IPS-20b (cell line): ENCODE measurements around the gene DTX2.
"Not testable (repeated sequence)": the region's sequence is repeated elsewhere in the genome, so short reads cannot be mapped to it uniquely, and the experiment has no call there.

Experiments used
- H3K27ac ChIP-seq: one replicate; pipeline ENCODE4 v1.5.1; 2013; ENCODE audit warnings: low read length
- H3K27me3 ChIP-seq: 2 replicates; pipeline ENCODE4 v1.6.1; 2013; ENCODE audit warnings: mild to moderate bottlenecking, low read length, inconsistent platforms; ENCODE audit not compliant: insufficient read depth
- H3K36me3 ChIP-seq: 2 replicates; pipeline ENCODE4 v1.6.1; 2013; ENCODE audit warnings: low read depth, mild to moderate bottlenecking, inconsistent platforms, low read length, moderate library complexity; ENCODE audit not compliant: insufficient read depth
- H3K4me1 ChIP-seq: 2 replicates; pipeline ENCODE4 v1.6.1; 2013; ENCODE audit warnings: mild to moderate bottlenecking, control low read depth, inconsistent platforms, low read length, moderate library complexity; ENCODE audit not compliant: insufficient read depth
- H3K4me3 ChIP-seq: 2 replicates; pipeline ENCODE4 v1.5.1; 2013; ENCODE audit warnings: mild to moderate bottlenecking, low read length, inconsistent platforms
- H3K9ac ChIP-seq: 2 replicates; pipeline ENCODE4 v1.6.1; 2013; ENCODE audit warnings: low read depth, mild to moderate bottlenecking, inconsistent platforms, low read length, moderate library complexity
- H3K9me3 ChIP-seq: 2 replicates; pipeline ENCODE4 v1.6.1; 2013; ENCODE audit warnings: mild to moderate bottlenecking, low read depth, low read length, inconsistent platforms; ENCODE audit not compliant: insufficient read depth

Gene DTX2

DNA sequence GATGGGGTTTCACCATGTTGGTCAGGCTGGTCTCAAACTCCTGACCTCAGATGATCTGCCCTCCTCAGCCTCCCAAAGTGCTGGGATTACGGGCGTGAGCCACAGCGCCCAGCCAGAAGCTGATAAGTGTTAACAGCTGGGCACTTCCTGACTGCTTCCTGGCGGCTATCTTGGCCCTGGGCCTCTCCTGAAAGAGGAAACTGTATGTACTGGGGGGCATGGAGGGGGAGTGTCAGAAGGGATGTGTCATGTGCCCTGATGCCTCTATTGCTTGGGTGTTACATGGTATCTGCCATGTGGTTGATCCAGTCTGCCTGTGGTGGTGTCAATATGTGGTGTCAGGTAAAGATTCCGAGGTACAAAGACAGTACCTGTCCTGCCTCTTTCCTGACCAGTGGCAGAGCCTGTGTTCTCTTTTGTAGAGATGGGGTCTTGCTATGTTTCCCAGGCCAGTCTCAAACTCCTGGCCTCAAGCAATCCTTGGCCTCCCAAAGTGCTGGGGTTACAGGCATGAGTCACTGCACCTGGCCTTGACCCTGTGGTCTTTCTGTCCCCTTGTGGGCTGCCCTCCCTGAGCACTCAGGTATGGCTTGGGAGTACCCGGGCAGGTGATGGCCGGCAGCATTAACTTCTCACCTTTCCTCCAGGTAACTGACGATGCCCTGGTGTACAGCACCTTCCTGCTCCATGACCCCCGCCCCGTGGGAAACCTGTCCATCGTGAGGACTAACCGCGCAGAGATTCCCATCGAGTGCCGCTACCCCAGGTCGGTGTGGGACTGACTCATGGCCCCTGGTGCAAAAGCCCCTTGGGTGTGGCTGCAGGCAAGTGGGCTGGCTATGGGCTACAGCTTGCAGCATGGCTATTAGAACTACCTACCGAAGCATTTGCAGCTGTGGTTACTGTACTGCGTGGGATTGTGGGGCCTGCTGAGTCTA is 32.4 kb upstream of the DTX2 start:
- no peaks in the 10 kb centered on the region for H3K4me1 ChIP-seq
- no peaks in the 10 kb centered on the region for H3K27me3 ChIP-seq
- H3K9ac ChIP-seq: no peak overlapping the region
- no peak overlapping the region for H3K27ac ChIP-seq
- H3K4me3 ChIP-seq: no peak overlapping the region
- no peaks in the 10 kb centered on the region for H3K9me3 ChIP-seq
- no peaks in the 10 kb centered on the region for H3K36me3 ChIP-seq

DNA sequence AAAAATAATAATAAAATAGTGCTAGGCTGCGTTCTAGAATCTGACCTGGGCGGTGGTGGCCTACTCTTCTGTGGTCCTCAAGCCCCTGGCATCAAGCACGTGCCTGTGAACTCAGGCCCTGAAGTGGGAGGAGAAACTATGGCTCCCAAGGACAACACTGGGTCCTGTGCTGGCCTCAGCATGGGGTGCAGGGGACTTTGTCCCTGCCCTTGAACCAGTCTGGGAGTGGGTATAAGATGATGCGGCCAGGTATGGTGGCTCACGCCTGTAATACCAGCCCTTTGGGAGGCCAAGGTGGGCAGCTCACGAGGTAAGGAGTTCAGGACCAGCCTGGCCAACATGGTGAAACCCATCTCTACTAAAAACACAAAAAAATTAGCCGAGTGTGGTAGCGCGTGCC is 31.3 kb upstream of the DTX2 start:
- Histone ChIP-seq H3K9ac (no peak overlapping the region), H3K4me3 (no peak overlapping the region), H3K27me3 (no peaks in the 10 kb centered on the region), H3K4me1 (no peaks in the 10 kb centered on the region), H3K9me3 (no peaks in the 10 kb centered on the region), H3K36me3 (no peaks in the 10 kb centered on the region), H3K27ac (no peak overlapping the region)

DNA sequence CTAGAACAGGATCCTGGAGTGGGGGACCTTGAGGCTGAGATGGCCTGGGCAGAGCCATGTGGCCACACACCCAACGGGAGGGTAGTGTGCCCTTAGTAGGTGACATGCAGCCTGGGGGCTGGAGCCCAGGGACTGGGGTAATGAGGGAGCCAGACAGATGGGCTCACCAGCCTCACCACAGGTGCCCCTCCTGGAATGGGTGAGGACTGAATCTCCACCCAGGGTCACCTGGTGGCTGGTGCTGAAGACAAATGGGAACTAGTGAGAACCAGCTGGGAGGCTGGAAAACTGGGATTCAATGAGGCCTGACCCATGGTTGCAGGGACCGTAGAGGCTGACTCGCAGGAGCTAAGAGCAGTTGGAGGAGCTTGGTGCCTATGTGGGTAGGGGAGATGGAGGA is 30.7 kb upstream of the DTX2 start:
- no peak overlapping the region for H3K9ac ChIP-seq
- H3K27me3 ChIP-seq: no peaks in the 10 kb centered on the region
- no peaks in the 10 kb centered on the region for H3K9me3 ChIP-seq
- H3K27ac ChIP-seq: no peak overlapping the region
- no peak overlapping the region for H3K4me3 ChIP-seq
- no peaks in the 10 kb centered on the region for H3K36me3 ChIP-seq
- no peaks in the 10 kb centered on the region for H3K4me1 ChIP-seq

DNA sequence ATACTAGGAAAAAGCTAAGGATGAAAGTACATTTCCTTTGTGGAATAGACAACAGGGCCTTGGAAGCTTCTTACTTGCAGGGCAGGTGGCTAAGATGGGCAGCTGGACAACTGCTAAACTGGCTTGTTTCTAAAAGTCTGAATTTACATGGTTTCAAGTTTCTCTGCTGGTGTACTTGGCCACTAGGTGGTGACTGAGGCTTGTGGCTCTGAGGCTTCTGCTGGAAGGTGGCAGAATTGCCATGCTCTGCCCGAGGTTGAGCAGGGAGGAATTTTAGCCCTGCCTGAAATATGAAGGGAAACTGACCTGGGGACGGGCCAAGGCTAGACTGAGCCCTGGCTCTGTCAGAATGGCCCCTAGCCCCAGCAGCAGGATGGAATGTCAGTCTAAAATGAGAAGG is 23.6 kb upstream of the DTX2 start:
- not testable (repeated sequence) for H3K27me3 ChIP-seq, H3K27ac ChIP-seq, H3K4me1 ChIP-seq, H3K36me3 ChIP-seq, H3K9ac ChIP-seq, H3K4me3 ChIP-seq, H3K9me3 ChIP-seq

DNA sequence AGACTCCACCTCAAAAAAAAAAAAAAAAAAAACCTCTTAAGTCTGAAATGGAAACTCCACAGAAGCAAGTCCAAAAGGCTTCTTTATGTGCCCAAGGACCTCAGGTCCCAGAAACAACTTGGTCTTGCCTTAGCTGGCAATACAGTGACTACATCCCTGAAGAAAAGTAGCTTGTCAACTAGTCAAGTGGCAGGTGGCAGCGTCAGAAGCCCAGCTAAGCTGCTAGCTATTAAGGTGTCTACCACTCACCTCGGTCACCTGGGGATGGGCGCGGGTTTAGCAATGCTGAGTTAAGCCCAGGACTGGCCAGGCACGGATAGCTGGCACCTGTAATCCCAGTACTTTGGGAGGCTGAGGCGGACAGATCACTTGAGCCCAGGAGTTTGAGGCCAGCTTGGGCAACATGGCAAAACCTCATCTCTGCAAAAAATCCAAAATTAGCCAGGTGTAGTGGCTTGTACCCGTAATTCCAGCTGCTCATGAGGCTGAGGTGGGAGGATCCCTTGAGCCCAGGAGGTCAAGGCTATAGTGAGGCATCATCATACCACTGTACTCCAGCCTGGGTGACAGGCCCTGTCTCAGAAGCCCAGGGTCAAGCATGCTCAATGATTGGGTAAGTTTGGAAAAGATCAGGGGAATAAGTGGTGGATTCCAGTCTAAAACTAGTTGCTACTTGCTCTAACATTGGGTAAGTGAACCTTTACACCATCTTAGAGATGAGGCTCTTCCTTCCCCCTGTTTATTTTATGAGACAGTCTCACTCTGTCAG is 22.2 kb upstream of the DTX2 start:
- not testable (repeated sequence) for H3K27ac ChIP-seq

DNA sequence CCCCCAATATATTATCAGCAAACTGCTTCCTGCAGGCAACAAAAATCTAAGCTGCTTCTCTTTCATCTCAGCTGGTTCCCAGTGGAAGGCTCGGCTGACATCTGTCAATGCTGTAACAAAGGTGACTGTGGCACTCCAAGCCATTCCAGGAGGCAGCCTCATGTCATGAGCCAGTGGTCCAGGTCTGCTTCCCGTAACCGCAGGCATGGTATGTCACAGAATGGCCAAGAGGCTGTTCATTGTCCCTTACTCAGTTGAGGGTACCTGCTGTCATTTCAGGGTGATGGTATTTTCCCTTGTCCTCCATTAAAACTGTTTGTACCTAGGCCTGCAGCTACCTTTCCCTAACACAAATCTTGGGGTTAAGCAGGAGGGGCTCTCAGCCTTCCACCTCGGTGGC is 21.1 kb upstream of the DTX2 start:
- H3K27ac ChIP-seq, H3K4me3 ChIP-seq, H3K36me3 ChIP-seq, H3K4me1 ChIP-seq, H3K9ac ChIP-seq, H3K27me3 ChIP-seq, H3K9me3 ChIP-seq: not testable (repeated sequence)

More for the DNA sequence above, 22.2 kb upstream of the DTX2 start:
- H3K9me3 ChIP-seq, H3K4me3 ChIP-seq, H3K9ac ChIP-seq, H3K27me3 ChIP-seq, H3K36me3 ChIP-seq, H3K4me1 ChIP-seq: not testable (repeated sequence)

DNA sequence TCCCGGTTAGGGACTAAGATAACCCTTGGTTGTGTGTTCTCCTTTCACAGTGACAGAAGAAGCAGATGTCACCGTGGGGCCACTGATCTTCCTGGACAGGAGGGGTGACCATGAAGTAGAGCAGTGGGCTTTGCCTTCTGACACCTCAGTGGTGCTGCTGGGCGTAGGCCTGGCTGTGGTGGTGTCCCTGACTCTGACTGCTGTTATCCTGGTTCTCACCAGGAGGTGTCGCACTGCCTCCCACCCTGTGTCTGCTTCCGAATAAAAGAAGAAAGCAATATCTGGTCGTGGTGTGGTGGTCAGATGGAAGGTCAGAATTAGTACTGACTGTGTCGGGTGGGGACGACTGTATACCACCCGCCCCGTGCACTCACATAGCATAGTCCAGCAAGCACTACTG is 19.7 kb upstream of the DTX2 start:
- H3K4me3 ChIP-seq, H3K4me1 ChIP-seq, H3K27ac ChIP-seq, H3K9me3 ChIP-seq, H3K27me3 ChIP-seq, H3K9ac ChIP-seq, H3K36me3 ChIP-seq: not testable (repeated sequence)

DNA sequence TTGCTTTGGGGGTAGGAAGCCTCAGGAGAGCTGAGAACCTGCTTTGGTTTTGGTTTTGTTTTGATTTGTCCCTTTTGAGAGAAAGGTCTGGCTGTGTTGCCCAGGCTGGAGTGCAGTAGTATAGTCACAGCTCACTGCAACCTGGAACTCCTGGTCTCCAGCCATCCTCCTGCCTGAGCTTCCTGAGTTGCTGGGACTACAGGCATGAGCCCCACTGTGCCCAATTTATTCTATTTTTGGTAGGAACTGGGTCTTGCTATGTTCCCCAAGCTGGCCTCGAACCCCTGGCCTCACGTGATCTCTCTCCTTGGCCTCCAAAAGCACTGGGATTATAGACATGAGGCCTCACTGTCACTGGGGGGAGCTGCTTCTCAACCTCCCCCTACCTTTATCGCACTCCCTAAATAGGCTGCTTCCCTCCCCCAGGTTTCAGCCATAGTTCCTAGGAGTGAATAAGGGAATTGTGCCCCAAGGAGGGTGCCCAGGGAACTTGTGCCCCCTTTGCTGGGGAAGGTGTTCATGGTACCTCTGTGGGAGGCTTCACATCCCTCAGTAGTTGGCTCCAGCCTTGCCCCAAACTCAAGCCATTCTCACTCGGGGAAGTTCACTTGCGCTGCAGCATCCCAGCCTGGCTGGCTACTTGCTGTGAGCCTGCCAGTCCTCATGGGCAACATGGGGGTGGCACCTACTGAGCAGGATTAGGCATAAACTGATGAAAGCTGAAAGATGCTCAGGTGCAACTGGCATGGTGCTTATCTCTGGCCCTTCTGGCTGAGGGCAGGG is 18.7 kb upstream of the DTX2 start:
- H3K9ac ChIP-seq, H3K9me3 ChIP-seq: not testable (repeated sequence)

DNA sequence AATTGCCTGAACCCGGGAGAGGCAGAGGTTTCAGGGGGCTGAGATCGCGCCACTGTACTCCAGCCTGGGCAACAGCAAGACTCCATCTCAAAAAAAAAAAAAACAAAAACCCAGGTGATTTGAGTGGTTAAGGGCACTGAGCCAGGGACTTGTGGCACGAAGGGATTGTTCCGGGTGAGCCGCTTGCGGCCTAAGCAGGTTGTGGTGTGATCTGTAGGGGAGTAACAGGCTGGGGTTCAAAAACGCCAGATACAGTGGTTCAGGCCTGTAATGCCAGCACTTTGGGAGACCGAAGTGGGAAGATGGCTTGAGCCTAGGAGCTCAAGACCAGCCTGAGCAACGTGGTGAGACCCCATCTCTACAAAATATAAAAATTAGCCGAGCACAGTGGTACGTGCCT is 17.7 kb upstream of the DTX2 start:
- not testable (repeated sequence) for H3K36me3 ChIP-seq, H3K27ac ChIP-seq, H3K27me3 ChIP-seq, H3K9ac ChIP-seq, H3K9me3 ChIP-seq, H3K4me1 ChIP-seq, H3K4me3 ChIP-seq

More for the DNA sequence above, 18.7 kb upstream of the DTX2 start:
- not testable (repeated sequence) for H3K27me3 ChIP-seq, H3K4me3 ChIP-seq, H3K4me1 ChIP-seq, H3K36me3 ChIP-seq, H3K27ac ChIP-seq

DNA sequence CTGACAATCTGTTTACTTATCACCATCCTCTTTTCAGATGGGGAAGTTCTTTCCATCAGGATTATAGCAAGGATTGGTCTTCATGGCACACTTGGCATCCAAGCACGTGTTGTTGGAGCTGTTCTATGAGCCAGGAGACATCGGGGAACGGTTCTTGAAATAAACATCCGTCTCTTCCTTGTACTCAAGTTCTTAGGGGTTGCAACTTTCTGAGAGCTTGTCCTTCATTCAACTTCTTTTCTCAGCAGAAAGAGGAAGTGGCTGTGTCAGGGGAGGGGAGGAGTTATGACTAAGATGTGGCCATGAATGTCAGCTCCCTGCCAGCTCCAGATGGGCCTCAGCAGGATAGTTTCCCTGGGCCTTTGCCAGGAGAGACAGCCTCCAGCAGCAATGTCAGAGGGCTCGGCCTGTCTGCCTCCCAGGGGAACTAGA is 15.9 kb upstream of the DTX2 start:
- not testable (repeated sequence) for H3K27me3 ChIP-seq, H3K4me1 ChIP-seq, H3K27ac ChIP-seq, H3K9me3 ChIP-seq, H3K36me3 ChIP-seq, H3K4me3 ChIP-seq, H3K9ac ChIP-seq

DNA sequence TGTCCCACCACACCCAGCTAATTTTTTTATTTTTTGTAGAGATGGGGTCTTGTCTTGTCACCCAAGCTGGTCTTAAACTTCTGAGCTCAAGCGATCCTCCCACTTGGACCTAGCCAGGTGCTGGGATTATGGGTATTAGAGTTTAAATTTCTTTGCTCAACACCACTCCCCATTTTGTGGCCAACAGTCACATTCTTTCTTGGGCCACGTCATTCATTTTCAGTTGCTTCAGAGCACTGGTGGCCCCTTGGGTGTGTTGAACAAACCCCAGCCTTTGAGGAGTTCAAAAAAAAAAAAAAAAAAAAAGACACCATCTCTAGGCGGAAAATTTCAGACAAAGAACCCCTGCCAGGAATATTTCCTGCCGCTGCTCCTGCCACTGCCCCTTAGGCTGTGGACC is 4.5 kb upstream of the DTX2 start:
- not testable (repeated sequence) for H3K27me3 ChIP-seq, H3K9me3 ChIP-seq, H3K4me1 ChIP-seq, H3K9ac ChIP-seq, H3K36me3 ChIP-seq, H3K4me3 ChIP-seq, H3K27ac ChIP-seq
